ENCODE data around the gene FAM181B.

FAM181B gene

GRCh38 chr11:82733444-82734119 is at the start of gene FAM181B:
FAM181B (minus strand) TSS chr11:82733864; CDS start chr11:82733729, 135 bp downstream.
- ATAC-seq, result peak in 1 of 2 donors; percentile 30

GRCh38 chr11:82782825-82783374 is 49.2 kb upstream of the FAM181B start:
- no peak for ATAC-seq

- no peak for ATAC-seq
Measured at GRCh38 chr11:82778776-82779175, 45.1 kb upstream of the FAM181B start.

- ATAC-seq, result no peak
Measured at GRCh38 chr11:82776377-82776776, 42.7 kb upstream of the FAM181B start.

- ATAC-seq, result no peak
Measured at GRCh38 chr11:82775736-82776346, 42.2 kb upstream of the FAM181B start.

GRCh38 chr11:82775218-82775617 is 41.6 kb upstream of the FAM181B start:
- ATAC-seq, result no peak

GRCh38 chr11:82771781-82772180 is 38.1 kb upstream of the FAM181B start:
- no peak for ATAC-seq

GRCh38 chr11:82767123-82767522 is 33.5 kb upstream of the FAM181B start:
- ATAC-seq, result no peak

GRCh38 chr11:82765466-82766034 is 31.9 kb upstream of the FAM181B start:
- ATAC-seq, result no peak

GRCh38 chr11:82763167-82763566 is 29.5 kb upstream of the FAM181B start:
- ATAC-seq, result no peak

GRCh38 chr11:82759649-82760048 is 26.0 kb upstream of the FAM181B start:
- ATAC-seq, result no peak

- ATAC-seq, result no peak
Measured at GRCh38 chr11:82757660-82758357, 24.1 kb upstream of the FAM181B start.

- ATAC-seq, result no peak
Measured at GRCh38 chr11:82756765-82757639, 23.3 kb upstream of the FAM181B start.

GRCh38 chr11:82754410-82754809 is 20.7 kb upstream of the FAM181B start:
- ATAC-seq, result no peak

GRCh38 chr11:82753921-82754320 is 20.3 kb upstream of the FAM181B start:
- ATAC-seq, result no peak

GRCh38 chr11:82752801-82753200 is 19.1 kb upstream of the FAM181B start:
- ATAC-seq, result no peak

- ATAC-seq, result no peak
Measured at GRCh38 chr11:82750643-82751139, 17.0 kb upstream of the FAM181B start.

GRCh38 chr11:82747471-82747870 is 13.8 kb upstream of the FAM181B start:
- no peak for ATAC-seq

GRCh38 chr11:82738091-82738490 is 4.4 kb upstream of the FAM181B start:
- ATAC-seq, result no peak

- ATAC-seq, result no peak
Measured at GRCh38 chr11:82734120-82734479, 436 bp upstream of the FAM181B start.

- ATAC-seq, result peak in 1 of 2 donors; percentile 19
Measured at GRCh38 chr11:82732734-82733443, 775 bp downstream of the FAM181B start.
